Astrocyte (in vitro differentiated cells and primary cell): ENCODE data around the gene TMEM114.

Experiments used
- EZH2 ChIP-seq: IDR thresholded peaks from 2 replicates; pipeline ENCODE4 v1.6.1; 2012; ENCODE audit warnings: mild to moderate bottlenecking, low read length, inconsistent platforms; ENCODE audit not compliant: insufficient read depth
- TF ChIP-seq, protein P1 (sequence below): IDR thresholded peaks from 2 replicates; pipeline ENCODE4 v1.5.1; 2011; ENCODE audit warnings: low read depth, mild to moderate bottlenecking, inconsistent platforms, low read length, moderate library complexity; ENCODE audit not compliant: insufficient read depth

DNA sequence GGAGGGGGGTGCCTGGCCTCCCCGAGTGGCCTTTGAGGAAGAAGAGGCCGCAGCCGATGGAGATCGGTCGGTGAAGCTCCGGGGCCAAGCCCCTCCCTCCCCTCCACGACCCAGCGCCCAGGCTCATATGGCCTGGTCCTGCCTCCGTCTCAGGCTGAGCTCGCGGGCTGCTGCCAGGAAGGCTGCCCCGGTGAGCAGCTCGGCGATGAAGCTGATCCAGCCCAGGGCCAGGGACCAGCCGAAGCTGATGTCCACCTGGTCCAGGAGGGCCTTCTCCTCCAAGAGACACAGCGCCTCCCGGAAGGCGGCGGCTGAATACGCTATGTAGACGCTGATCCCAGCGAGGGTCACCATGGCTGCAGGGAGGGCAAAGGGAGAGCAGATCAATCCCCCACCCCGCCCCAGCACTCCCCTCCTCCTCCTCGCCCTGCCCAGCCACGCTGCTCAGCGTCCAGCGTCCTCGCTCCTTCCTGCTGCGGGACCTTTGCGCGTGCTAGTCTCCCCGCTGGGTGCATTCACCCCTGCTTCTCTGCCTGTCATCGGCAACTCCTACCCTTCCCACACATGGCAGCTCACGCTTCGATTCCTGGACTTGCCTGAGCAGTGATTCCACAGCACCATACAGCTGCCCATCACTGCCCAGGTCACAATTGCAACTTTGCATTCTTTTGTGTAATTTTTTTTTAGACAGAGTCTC lies 20.5 kb downstream of the TMEM114 start:
- TF ChIP-seq, protein P1, sequence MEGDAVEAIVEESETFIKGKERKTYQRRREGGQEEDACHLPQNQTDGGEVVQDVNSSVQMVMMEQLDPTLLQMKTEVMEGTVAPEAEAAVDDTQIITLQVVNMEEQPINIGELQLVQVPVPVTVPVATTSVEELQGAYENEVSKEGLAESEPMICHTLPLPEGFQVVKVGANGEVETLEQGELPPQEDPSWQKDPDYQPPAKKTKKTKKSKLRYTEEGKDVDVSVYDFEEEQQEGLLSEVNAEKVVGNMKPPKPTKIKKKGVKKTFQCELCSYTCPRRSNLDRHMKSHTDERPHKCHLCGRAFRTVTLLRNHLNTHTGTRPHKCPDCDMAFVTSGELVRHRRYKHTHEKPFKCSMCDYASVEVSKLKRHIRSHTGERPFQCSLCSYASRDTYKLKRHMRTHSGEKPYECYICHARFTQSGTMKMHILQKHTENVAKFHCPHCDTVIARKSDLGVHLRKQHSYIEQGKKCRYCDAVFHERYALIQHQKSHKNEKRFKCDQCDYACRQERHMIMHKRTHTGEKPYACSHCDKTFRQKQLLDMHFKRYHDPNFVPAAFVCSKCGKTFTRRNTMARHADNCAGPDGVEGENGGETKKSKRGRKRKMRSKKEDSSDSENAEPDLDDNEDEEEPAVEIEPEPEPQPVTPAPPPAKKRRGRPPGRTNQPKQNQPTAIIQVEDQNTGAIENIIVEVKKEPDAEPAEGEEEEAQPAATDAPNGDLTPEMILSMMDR: no peak
- no peak for TF ChIP-seq EZH2
